GM19463 (cell line): ENCODE data around the gene ENTPD5.
"Not testable (repeated sequence)": the region's sequence is repeated elsewhere in the genome, so short reads cannot be mapped to it uniquely, and the experiment has no call there.

Experiments used
- ATAC-seq: cut with Tn5 transposase; IDR thresholded peaks from one replicate; pipeline ENCODE4 v1.9.1; 2021; ENCODE audit warnings: mild to moderate bottlenecking, moderate library complexity; ENCODE audit not compliant: unreplicated experiment

ENTPD5 gene

GRCh38 chr14:74008843-74009499 is 10.1 kb downstream of the ENTPD5 start:
- no peak for ATAC-seq

GRCh38 chr14:74005664-74006063 is 13.4 kb downstream of the ENTPD5 start:
- ATAC-seq: not testable (repeated sequence)

- ATAC-seq: no peak
These were observed 20.4 kb downstream of the ENTPD5 start for GRCh38 chr14:73998726-73999125.

- no peak for ATAC-seq
These were observed 21.1 kb downstream of the ENTPD5 start for GRCh38 chr14:73997944-73998447.

- no peak for ATAC-seq
These were observed 21.8 kb downstream of the ENTPD5 start for GRCh38 chr14:73997108-73997943.

- no peak for ATAC-seq
These were observed 22.4 kb downstream of the ENTPD5 start for GRCh38 chr14:73996731-73997107.

- ATAC-seq: no peak
These were observed 23.1 kb downstream of the ENTPD5 start for GRCh38 chr14:73995977-73996378.

- not testable (repeated sequence) for ATAC-seq
These were observed 24.2 kb downstream of the ENTPD5 start for GRCh38 chr14:73994926-73995325.

GRCh38 chr14:73991092-73991491 is 28.0 kb downstream of the ENTPD5 start:
- ATAC-seq: no peak

- ATAC-seq: not testable (repeated sequence)
These were observed 30.4 kb downstream of the ENTPD5 start for GRCh38 chr14:73988656-73989055.

- no peak for ATAC-seq
These were observed 31.0 kb downstream of the ENTPD5 start for GRCh38 chr14:73988065-73988464.

- ATAC-seq: no peak
These were observed 41.2 kb downstream of the ENTPD5 start for GRCh38 chr14:73977896-73978295.

GRCh38 chr14:73976125-73976524 is 43.0 kb downstream of the ENTPD5 start:
- no peak for ATAC-seq

- no peak for ATAC-seq
These were observed 45.6 kb downstream of the ENTPD5 start for GRCh38 chr14:73973497-73973896.

GRCh38 chr14:73968885-73969284 is 50.2 kb downstream of the ENTPD5 start:
- ATAC-seq: no peak

- no peak for ATAC-seq
These were observed 53.9 kb downstream of the ENTPD5 start for GRCh38 chr14:73965216-73965615.

- ATAC-seq: no peak
These were observed 57.9 kb downstream of the ENTPD5 start for GRCh38 chr14:73961192-73961591.

- no peak for ATAC-seq
These were observed 60.5 kb downstream of the ENTPD5 start for GRCh38 chr14:73958591-73958990.

- ATAC-seq: no peak
These were observed 63.4 kb downstream of the ENTPD5 start for GRCh38 chr14:73955674-73956073.

- no peak for ATAC-seq
These were observed 65.4 kb downstream of the ENTPD5 start for GRCh38 chr14:73953731-73954130.

- ATAC-seq: peak; percentile 90
These were observed 69.0 kb downstream of the ENTPD5 start, which contains the start of the genes COQ6 and FAM161B for GRCh38 chr14:73949752-73950734. COQ6 (plus strand) TSS chr14:73950302; CDS start chr14:73950333, 31 bp downstream. FAM161B (minus strand) TSS chr14:73950094; CDS start chr14:73950026, 68 bp downstream.
